ENCODE results near the gene SH3TC2.

DNA sequence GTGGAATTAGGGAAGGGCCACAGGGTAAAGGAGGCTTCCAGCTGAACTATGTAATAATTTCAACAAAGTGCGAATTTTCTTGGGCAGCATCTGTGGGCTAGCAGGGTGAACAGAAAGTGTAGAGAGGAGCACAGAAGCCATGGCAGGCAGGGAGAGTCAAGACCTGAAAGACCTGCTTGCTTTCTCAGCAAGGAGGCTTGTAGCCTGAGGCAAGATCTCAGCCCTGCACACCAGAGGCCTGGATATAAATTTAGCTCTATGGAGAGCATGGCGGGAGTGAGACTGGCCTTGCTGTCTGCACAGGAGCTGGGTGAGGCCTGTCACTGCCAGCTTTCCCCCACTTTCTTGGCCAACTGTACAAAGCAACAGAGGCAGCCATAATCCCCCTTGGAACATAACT is 32.1 kb upstream of the SH3TC2 start:
- TF ChIP-seq, protein P1, sequence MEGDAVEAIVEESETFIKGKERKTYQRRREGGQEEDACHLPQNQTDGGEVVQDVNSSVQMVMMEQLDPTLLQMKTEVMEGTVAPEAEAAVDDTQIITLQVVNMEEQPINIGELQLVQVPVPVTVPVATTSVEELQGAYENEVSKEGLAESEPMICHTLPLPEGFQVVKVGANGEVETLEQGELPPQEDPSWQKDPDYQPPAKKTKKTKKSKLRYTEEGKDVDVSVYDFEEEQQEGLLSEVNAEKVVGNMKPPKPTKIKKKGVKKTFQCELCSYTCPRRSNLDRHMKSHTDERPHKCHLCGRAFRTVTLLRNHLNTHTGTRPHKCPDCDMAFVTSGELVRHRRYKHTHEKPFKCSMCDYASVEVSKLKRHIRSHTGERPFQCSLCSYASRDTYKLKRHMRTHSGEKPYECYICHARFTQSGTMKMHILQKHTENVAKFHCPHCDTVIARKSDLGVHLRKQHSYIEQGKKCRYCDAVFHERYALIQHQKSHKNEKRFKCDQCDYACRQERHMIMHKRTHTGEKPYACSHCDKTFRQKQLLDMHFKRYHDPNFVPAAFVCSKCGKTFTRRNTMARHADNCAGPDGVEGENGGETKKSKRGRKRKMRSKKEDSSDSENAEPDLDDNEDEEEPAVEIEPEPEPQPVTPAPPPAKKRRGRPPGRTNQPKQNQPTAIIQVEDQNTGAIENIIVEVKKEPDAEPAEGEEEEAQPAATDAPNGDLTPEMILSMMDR (IDR thresholded peaks at IDR 0.05): no peak
- TF ChIP-seq POLR2A (IDR thresholded peaks at IDR 0.05): no peak
